Activated CD8-positive, alpha-beta T cell treated with anti-CD3 and anti-CD28 coated beads for 36 hours (primary cell): ENCODE results near the gene ANKRD11. TPM values are rescaled to one million over a fixed set of nuclear protein-coding genes. Genes with fewer than 3 reads are reported as not detected.

ENCODE experiments used
- ATAC-seq: fragments of 200-7000 bp; cut with Tn5 transposase; one replicate; pipeline ENCODE4 v1.10.0; 2021; ENCODE audit warnings: mild to moderate bottlenecking, moderate library complexity
- CTCF ChIA-PET: fragments of 350-600 bp; sonication (Branson Sonifier 250); formaldehyde crosslinking; loops from one replicate; lab custom pipeline; 2021; ENCODE audit warnings: antibody characterized with exemption; lab: Charles Lee
- POLR2A ChIA-PET: fragments of 350-600 bp; sonication (Branson Sonifier 250); formaldehyde crosslinking; loops from one replicate; lab custom pipeline; 2021; ENCODE audit warnings: antibody characterized with exemption; lab: Charles Lee
- DNase-seq: peaks from one replicate; pipeline ENCODE4 v3.0.0-alpha.2; 2020
- H3K27ac Mint-ChIP-seq: one replicate; pipeline ENCODE4 v1.8.0; 2021; ENCODE audit warnings: mild to moderate bottlenecking, mixed read lengths
- H3K27me3 Mint-ChIP-seq: one replicate; pipeline ENCODE4 v1.8.0; 2021; ENCODE audit warnings: mixed read lengths
- H3K36me3 Mint-ChIP-seq: one replicate; pipeline ENCODE4 v1.8.0; 2021; ENCODE audit warnings: low read depth, mixed read lengths
- H3K4me1 Mint-ChIP-seq: one replicate; pipeline ENCODE4 v1.8.0; 2021; ENCODE audit warnings: low read depth, mixed read lengths
- H3K4me3 Mint-ChIP-seq: one replicate; pipeline ENCODE4 v1.8.0; 2021; ENCODE audit warnings: mild to moderate bottlenecking, moderate library complexity, mixed read lengths
- H3K9me3 Mint-ChIP-seq: one replicate; pipeline ENCODE4 v1.8.0; 2021; ENCODE audit warnings: mixed read lengths
- CTCF ChIP-seq: fragments of 200-600 bp; IDR thresholded peaks from one replicate; pipeline ENCODE4 v1.8.0; 2022; ENCODE audit warnings: antibody characterized with exemption, mild to moderate bottlenecking
- intact Hi-C: fragments of 100-400 bp; cut with micrococcal nuclease; formaldehyde crosslinking; loops from one replicate; pipeline ENCODE4 v1.10.0; 2022
- total RNA-seq, 2 experiments: library from RNA; stranded (reverse); gene quantifications; one replicate each; pipeline ENCODE4 v1.2.3, GENCODE V29; 2021

The ANKRD11 gene
- total RNA-seq, 2 experiments from 2014 or later = 145 to 147 TPM

GRCh38 chr16:89402962-89403361 is 87.4 kb downstream of the ANKRD11 start:
- Mint-ChIP-seq H3K36me3 (peaks cover 29% of the 10 kb centered on the region), H3K27ac (peak overlapping the region; percentile 84), H3K4me1 (peaks cover 80% of the 10 kb centered on the region), H3K27me3 (no peaks in the 10 kb centered on the region), H3K9me3 (no peaks in the 10 kb centered on the region), H3K4me3 (peak overlapping the region; percentile 8)
- ChIA-PET CTCF (interaction anchor here (1.0 kb wide), 1 partner anchor 11 kb away, joined by 3 read pairs; no protein-coding TSS in a partner anchor), POLR2A (interaction anchor here (0.6 to 2.3 kb wide), 7 partner anchors 9 to 86 kb away, joined by 3 to 5 read pairs (median 4); no protein-coding TSS in a partner anchor)
- intact Hi-C loops = no loop called here
- ATAC-seq (peak; percentile 68), DNase-seq (peak; percentile 64)
- no peak for TF ChIP-seq CTCF

GRCh38 chr16:89401641-89402445 is 88.5 kb downstream of the ANKRD11 start:
- ATAC-seq (no peak), DNase-seq (no peak)
- H3K27me3 Mint-ChIP-seq = no peaks in the 10 kb centered on the region
- H3K27ac Mint-ChIP-seq = peak overlapping the region; percentile 73
- H3K4me1 Mint-ChIP-seq = peaks cover 77% of the 10 kb centered on the region
- POLR2A ChIA-PET = interaction anchor here (0.6 kb wide), 1 partner anchor 12 kb away, joined by 3 read pairs; no protein-coding TSS in a partner anchor
- intact Hi-C loops = no loop called here
- CTCF ChIA-PET = interaction anchor here (1.0 kb wide), 1 partner anchor 10 kb away, joined by 3 read pairs; no protein-coding TSS in a partner anchor
- H3K4me3 Mint-ChIP-seq = no peak overlapping the region
- no peak for TF ChIP-seq CTCF
- H3K9me3 Mint-ChIP-seq = no peaks in the 10 kb centered on the region
- H3K36me3 Mint-ChIP-seq = peaks cover 29% of the 10 kb centered on the region

- no peak for TF ChIP-seq CTCF
- peak overlapping the region; percentile 60 for H3K27ac Mint-ChIP-seq
- H3K27me3 Mint-ChIP-seq = no peaks in the 10 kb centered on the region
- DNase-seq = no peak
- ChIA-PET POLR2A (no interaction called here), CTCF (no interaction called here)
- H3K9me3 Mint-ChIP-seq = no peaks in the 10 kb centered on the region
- no peak overlapping the region for H3K4me3 Mint-ChIP-seq
- H3K4me1 Mint-ChIP-seq = peaks cover 72% of the 10 kb centered on the region
- H3K36me3 Mint-ChIP-seq = peaks cover 29% of the 10 kb centered on the region
- intact Hi-C loops = no loop called here
- ATAC-seq = no peak
Measured at GRCh38 chr16:89401205-89401604, 89.2 kb downstream of the ANKRD11 start.

GRCh38 chr16:89400740-89401139 is 89.6 kb downstream of the ANKRD11 start:
- no peak overlapping the region for H3K4me3 Mint-ChIP-seq
- H3K36me3 Mint-ChIP-seq = peaks cover 29% of the 10 kb centered on the region
- H3K4me1 Mint-ChIP-seq = peaks cover 72% of the 10 kb centered on the region
- ATAC-seq (no peak), DNase-seq (no peak)
- H3K9me3 Mint-ChIP-seq = no peaks in the 10 kb centered on the region
- intact Hi-C loops = no loop called here
- ChIA-PET CTCF (no interaction called here), POLR2A (no interaction called here)
- no peak for TF ChIP-seq CTCF
- peak overlapping the region; percentile 64 for H3K27ac Mint-ChIP-seq
- H3K27me3 Mint-ChIP-seq = no peaks in the 10 kb centered on the region

GRCh38 chr16:89398924-89399323 is 91.4 kb downstream of the ANKRD11 start:
- Mint-ChIP-seq H3K36me3 (peaks cover 21% of the 10 kb centered on the region), H3K4me1 (peaks cover 71% of the 10 kb centered on the region), H3K27ac (peak overlapping the region; percentile 75), H3K27me3 (no peaks in the 10 kb centered on the region), H3K9me3 (no peaks in the 10 kb centered on the region), H3K4me3 (no peak overlapping the region)
- intact Hi-C loops = no loop called here
- POLR2A ChIA-PET = interaction anchor here (1.1 kb wide), 1 partner anchor 75 kb away, joined by 4 read pairs; no protein-coding TSS in a partner anchor
- DNase-seq (no peak), ATAC-seq (no peak)
- no peak for TF ChIP-seq CTCF
- CTCF ChIA-PET = interaction anchor here (1.4 kb wide), 1 partner anchor 97 kb away, joined by 3 read pairs; no protein-coding TSS in a partner anchor
